K562 (cell line): ENCODE data around the gene NPC1L1. TPM values are rescaled to one million over a fixed set of nuclear protein-coding genes. Genes with fewer than 3 reads are reported as not detected.

Experiments
- BRD4 ChIP-seq: fragments of 200-600 bp; sonication (generic); IDR thresholded peaks from 2 replicates; pipeline ENCODE4 v1.6.1; 2017; ENCODE audit warnings: inconsistent platforms
- CREM ChIP-seq: IDR thresholded peaks from 2 replicates; pipeline ENCODE4 v1.6.1; 2014; ENCODE audit warnings: antibody characterized with exemption, low read depth
- DDX20 ChIP-seq: fragments of 450-650 bp; IDR thresholded peaks from 2 replicates; pipeline ENCODE4 v1.6.1; 2016; ENCODE audit warnings: missing genetic modification characterization, low read depth, mild to moderate bottlenecking, missing compliant biosample characterization, moderate library complexity
- E2F4 ChIP-seq: sonication (generic); formaldehyde crosslinking; IDR thresholded peaks from 2 replicates; pipeline ENCODE4 v1.8.0; 2022; ENCODE audit warnings: mild to moderate bottlenecking, low read depth, missing genetic modification reagents
- ETS2 ChIP-seq: IDR thresholded peaks from 2 replicates; pipeline ENCODE4 v1.6.1; 2016; ENCODE audit warnings: borderline replicate concordance, missing genetic modification characterization, mild to moderate bottlenecking, moderate library complexity, missing compliant biosample characterization; ENCODE audit not compliant: poor library complexity, severe bottlenecking
- FOXM1 ChIP-seq, 2 experiments: fragments of 450-650 bp in 1 of 2; sonication (generic) in 1 of 2; formaldehyde crosslinking in 1 of 2; IDR thresholded peaks; 2 replicates each; pipeline versions ENCODE4 v1.6.1 to v1.9.0; 2017 to 2022; ENCODE audit warnings: low read depth in 2 of 2, mild to moderate bottlenecking in 2 of 2, missing genetic modification reagents in 1 of 2, moderate library complexity in 1 of 2
- MLX ChIP-seq, 2 experiments: fragments of 450-650 bp in 1 of 2; sonication (generic) in 1 of 2; formaldehyde crosslinking; conservative IDR thresholded peaks; 2 replicates each; pipeline versions ENCODE4 v1.4.0 to v1.8.1; 2020 to 2022; ENCODE audit warnings: mild to moderate bottlenecking in 1 of 2, missing genetic modification reagents in 1 of 2
- MNT ChIP-seq, 2 experiments: fragments of 450-650 bp; conservative IDR thresholded peaks; 2 replicates each; pipeline ENCODE4 v1.6.1; 2017; ENCODE audit warnings: mild to moderate bottlenecking in 2 of 2, moderate library complexity in 2 of 2
- NFE2 ChIP-seq: IDR thresholded peaks from 2 replicates; pipeline ENCODE4 v1.6.1; 2014; ENCODE audit warnings: antibody characterized with exemption, low read depth
- NR2F6 ChIP-seq: fragments of 450-650 bp; formaldehyde crosslinking; IDR thresholded peaks from 2 replicates; pipeline ENCODE4 v1.4.0; 2020; ENCODE audit warnings: mild to moderate bottlenecking
- NR3C1 ChIP-seq: sonication (generic); formaldehyde crosslinking; IDR thresholded peaks from 2 replicates; pipeline ENCODE4 v1.8.1; 2022; ENCODE audit warnings: missing genetic modification reagents
- RAD21 ChIP-seq, 2 experiments: fragments of 250-450 bp in 1 of 2; fragments of 450-650 bp in 1 of 2; sonication (Bioruptor Pico) in 1 of 2; formaldehyde crosslinking in 1 of 2; IDR thresholded peaks in 1 of 2; conservative IDR thresholded peaks in 1 of 2; 2 replicates each; pipeline versions ENCODE4 v1.4.0 to v1.8.0; 2020 to 2022; ENCODE audit warnings: mild to moderate bottlenecking in 2 of 2, moderate library complexity in 1 of 2
- RB1 ChIP-seq: fragments of 450-650 bp; IDR thresholded peaks from 2 replicates; pipeline ENCODE4 v1.6.1; 2017; ENCODE audit warnings: low read depth, mild to moderate bottlenecking
- TOE1 ChIP-seq, 2 experiments: fragments of 450-650 bp in 1 of 2; sonication (generic) in 1 of 2; formaldehyde crosslinking in 1 of 2; IDR thresholded peaks; 2 replicates each; pipeline versions ENCODE4 v1.7.1 to v1.8.0; 2016 to 2022; ENCODE audit warnings: borderline replicate concordance in 2 of 2, mild to moderate bottlenecking in 2 of 2, antibody characterized with exemption in 1 of 2, inconsistent platforms in 1 of 2, low read depth in 1 of 2, missing genetic modification reagents in 1 of 2, moderate library complexity in 1 of 2
- ZBTB7A ChIP-seq: IDR thresholded peaks from 2 replicates; pipeline ENCODE4 v1.6.1; 2011; ENCODE audit warnings: low read depth, mild to moderate bottlenecking, low read length, moderate library complexity, borderline replicate concordance; ENCODE audit not compliant: control insufficient read depth
- ZC3H4 ChIP-seq: sonication (generic); formaldehyde crosslinking; IDR thresholded peaks from 2 replicates; pipeline ENCODE4 v1.9.0; 2021; ENCODE audit warnings: missing genetic modification reagents, borderline replicate concordance
- ZNF253 ChIP-seq: fragments of 250-450 bp; sonication (Bioruptor Pico); conservative IDR thresholded peaks from 2 replicates; pipeline ENCODE4 v1.6.1; 2021; ENCODE audit warnings: mild to moderate bottlenecking
- ZNF41 ChIP-seq: fragments of 250-450 bp; sonication (Bioruptor Pico); conservative IDR thresholded peaks from 2 replicates; pipeline ENCODE4 v1.4.0; 2020; ENCODE audit warnings: mild to moderate bottlenecking
- ZNF449 ChIP-seq: fragments of 250-450 bp; sonication (Bioruptor Pico); IDR thresholded peaks from 2 replicates; pipeline ENCODE4 v1.8.0; 2022; ENCODE audit warnings: moderate library complexity, mild to moderate bottlenecking, inconsistent platforms
- ZNF778 ChIP-seq: fragments of 450-650 bp; formaldehyde crosslinking; IDR thresholded peaks from 2 replicates; pipeline ENCODE4 v1.4.0; 2020; ENCODE audit warnings: mild to moderate bottlenecking, moderate library complexity
- polyA plus RNA-seq, 8 experiments: library from polyadenylated mRNA; depleted of rRNA in 4 of 8; stranded (reverse) in 5 of 8; unstranded in 3 of 8; fragments of >200 nt; fragmentation: Nextera tagmentation in 2 of 8; fragmentation: Illumina TruSeq in 1 of 8; extraction: Ambion mirVana in 2 of 8; extraction: Trizol in 1 of 8; gene quantifications; 2 replicates each; pipeline versions ENCODE4 v1.2.1 to v1.2.3, GENCODE V29; 2011 to 2014; ENCODE audit warnings: inconsistent platforms in 1 of 8, missing spikeins in 1 of 8
- total RNA-seq, 7 experiments: library from RNA; depleted of rRNA in 6 of 7; stranded (reverse); fragments of >200 nt in 6 of 7; fragmentation: Illumina TruSeq in 2 of 7; extraction: Trizol in 2 of 7; gene quantifications; 2 replicates each; pipeline versions ENCODE4 v1.2.1 to v1.2.3, GENCODE V29; 2011 to 2021; ENCODE audit warnings: low replicate concordance in 1 of 7

Gene NPC1L1
- total and polyA plus RNA-seq, 9 of the 15 experiments (the other 6 are each of a cell fraction or from before 2014, with no cell fraction given), result 0.01 to 0.18 (median 0.07) TPM; not detected in 4

GRCh38 chr7:44477063-44477830 lies 63.9 kb downstream of the NPC1L1 start (continued):
- TF ChIP-seq TOE1 (IDR thresholded peaks at IDR 0.05; ENCODE audit: borderline replicate concordance) (no peak), TOE1 (CRISPR knock-in tag; IDR thresholded peaks at IDR 0.05; ENCODE audit: borderline replicate concordance, low read depth) (no peak), FOXM1 (IDR thresholded peaks at IDR 0.05; ENCODE audit: low read depth) (no peak), FOXM1 (CRISPR knock-in tag; IDR thresholded peaks at IDR 0.05; ENCODE audit: low read depth) (no peak), CREM (peak; percentile 72), BRD4 (no peak), ZBTB7A (no peak), NR3C1 (CRISPR knock-in tag) (no peak), ETS2 (tag) (no peak), ZNF41 (CRISPR knock-in tag) (no peak), MLX (CRISPR knock-in tag; conservative IDR thresholded peaks at IDR 0.05) (no peak), ZNF778 (CRISPR knock-in tag) (no peak), NR2F6 (CRISPR knock-in tag) (no peak), DDX20 (no peak), RAD21 (CRISPR knock-in tag; conservative IDR thresholded peaks at IDR 0.05 in 1 of 2, IDR thresholded peaks at IDR 0.05 in 1 of 2) (peak; percentile 80 to 87), ZNF449 (CRISPR knock-in tag) (no peak), E2F4 (CRISPR knock-in tag) (no peak), ZNF253 (CRISPR knock-in tag) (no peak), NFE2 (no peak), RB1 (no peak), MNT (conservative IDR thresholded peaks at IDR 0.05) (no peak), ZC3H4 (CRISPR knock-in tag) (no peak)
